K562 (cell line): ENCODE data around the gene GRK1. TPM values are rescaled to one million over a fixed set of nuclear protein-coding genes. Genes with fewer than 3 reads are reported as not detected.

ENCODE experiments used
- CTBP1 ChIP-seq: fragments of 450-650 bp; IDR thresholded peaks from 2 replicates; pipeline ENCODE4 v1.6.1; 2016; ENCODE audit warnings: borderline replicate concordance
- FOXJ3 ChIP-seq: sonication (generic); formaldehyde crosslinking; IDR thresholded peaks from 2 replicates; pipeline ENCODE4 v1.4.0; 2020; ENCODE audit warnings: mild to moderate bottlenecking, missing genetic modification reagents
- MAFG ChIP-seq: fragments of 450-650 bp; conservative IDR thresholded peaks from 2 replicates; pipeline ENCODE4 v1.6.1; 2016; ENCODE audit warnings: missing genetic modification characterization, missing compliant biosample characterization
- MBD2 ChIP-seq: sonication (generic); IDR thresholded peaks from 2 replicates; pipeline ENCODE4 v1.6.1; 2016; ENCODE audit warnings: low read depth, borderline replicate concordance
- PHF8 ChIP-seq: fragments of 200-600 bp; sonication (generic); IDR thresholded peaks from 2 replicates; pipeline ENCODE4 v1.6.1; 2012; ENCODE audit warnings: mixed run types, mild to moderate bottlenecking, inconsistent platforms, low read length, moderate library complexity, borderline replicate concordance
- RFX1 ChIP-seq: fragments of 450-650 bp; IDR thresholded peaks from 2 replicates; pipeline ENCODE4 v1.6.1; 2016; ENCODE audit warnings: mild to moderate bottlenecking, moderate library complexity
- TFAM ChIP-seq: fragments of 250-450 bp; sonication (Bioruptor Pico); conservative IDR thresholded peaks from 2 replicates; pipeline ENCODE4 v1.5.0; 2021; ENCODE audit warnings: mild to moderate bottlenecking, moderate library complexity
- polyA plus RNA-seq, 8 experiments: library from polyadenylated mRNA; depleted of rRNA in 4 of 8; stranded (reverse) in 5 of 8; unstranded in 3 of 8; fragments of >200 nt; fragmentation: Nextera tagmentation in 2 of 8; fragmentation: Illumina TruSeq in 1 of 8; extraction: Ambion mirVana in 2 of 8; extraction: Trizol in 1 of 8; gene quantifications; 2 replicates each; pipeline versions ENCODE4 v1.2.1 to v1.2.3, GENCODE V29; 2011 to 2014; ENCODE audit warnings: inconsistent platforms in 1 of 8, missing spikeins in 1 of 8
- total RNA-seq, 7 experiments: library from RNA; depleted of rRNA in 6 of 7; stranded (reverse); fragments of >200 nt in 6 of 7; fragmentation: Illumina TruSeq in 2 of 7; extraction: Trizol in 2 of 7; gene quantifications; 2 replicates each; pipeline versions ENCODE4 v1.2.1 to v1.2.3, GENCODE V29; 2011 to 2021; ENCODE audit warnings: low replicate concordance in 1 of 7
- TF ChIP-seq, protein P1 (sequence below): fragments of 450-650 bp; IDR thresholded peaks from 2 replicates; pipeline ENCODE4 v1.7.1; 2018; ENCODE audit warnings: mild to moderate bottlenecking, low read depth; ENCODE audit not compliant: partially characterized antibody
- TF ChIP-seq, protein P2 (sequence below): fragments of 450-650 bp; formaldehyde crosslinking; IDR thresholded peaks from 2 replicates; pipeline ENCODE4 v1.4.0; 2020; ENCODE audit warnings: mild to moderate bottlenecking
- TF ChIP-seq, protein P3 (sequence below): sonication (generic); formaldehyde crosslinking; IDR thresholded peaks from 2 replicates; pipeline ENCODE4 v1.8.0; 2022; ENCODE audit warnings: mild to moderate bottlenecking, missing genetic modification reagents
- TF ChIP-seq, protein P4 (sequence below): fragments of 450-650 bp; IDR thresholded peaks from 2 replicates; pipeline ENCODE4 v1.6.1; 2017; ENCODE audit warnings: antibody characterized with exemption
- TF ChIP-seq, protein P5 (sequence below): sonication (generic); formaldehyde crosslinking; IDR thresholded peaks from 2 replicates; pipeline ENCODE4 v1.8.0; 2022; ENCODE audit warnings: missing genetic modification reagents, mild to moderate bottlenecking, moderate library complexity, borderline replicate concordance
- TF ChIP-seq, protein P6 (sequence below): sonication (generic); formaldehyde crosslinking; IDR thresholded peaks from 2 replicates; pipeline ENCODE4 v1.9.0; 2022; ENCODE audit warnings: mild to moderate bottlenecking, missing genetic modification reagents

Gene GRK1
- total and polyA plus RNA-seq, 9 of the 15 experiments (the other 6 are each of a cell fraction or from before 2014, with no cell fraction given) = 0.09 TPM; not detected in 8

DNA sequence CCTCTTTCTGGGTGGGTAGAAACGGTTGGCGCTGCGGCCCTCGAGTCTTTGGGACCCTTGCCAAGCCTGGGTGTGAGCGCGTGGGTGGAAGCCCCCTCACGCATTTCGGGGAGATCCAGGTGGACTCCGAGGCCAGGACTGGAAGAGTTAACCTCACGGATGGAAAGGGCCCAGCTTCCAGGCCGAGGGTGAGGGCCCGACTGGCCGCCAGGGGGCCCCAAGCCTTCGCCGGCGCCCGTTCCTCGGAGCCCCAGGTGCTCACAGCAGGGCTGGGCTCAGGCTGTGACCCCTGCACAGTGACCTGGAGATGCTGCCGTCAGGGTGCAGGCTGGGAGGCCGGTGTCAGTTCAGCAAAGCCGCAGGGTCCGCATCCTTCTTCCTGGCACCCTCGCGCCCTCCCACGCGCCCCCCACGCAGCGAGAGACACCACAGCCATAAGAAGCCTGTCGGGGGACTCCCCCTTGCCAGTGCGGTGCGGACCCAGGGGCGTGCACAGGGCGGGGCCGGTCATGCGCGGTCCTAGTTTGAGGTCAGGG, 57.8 kb downstream of the GRK1 start (continued):
- TF ChIP-seq, protein P1, sequence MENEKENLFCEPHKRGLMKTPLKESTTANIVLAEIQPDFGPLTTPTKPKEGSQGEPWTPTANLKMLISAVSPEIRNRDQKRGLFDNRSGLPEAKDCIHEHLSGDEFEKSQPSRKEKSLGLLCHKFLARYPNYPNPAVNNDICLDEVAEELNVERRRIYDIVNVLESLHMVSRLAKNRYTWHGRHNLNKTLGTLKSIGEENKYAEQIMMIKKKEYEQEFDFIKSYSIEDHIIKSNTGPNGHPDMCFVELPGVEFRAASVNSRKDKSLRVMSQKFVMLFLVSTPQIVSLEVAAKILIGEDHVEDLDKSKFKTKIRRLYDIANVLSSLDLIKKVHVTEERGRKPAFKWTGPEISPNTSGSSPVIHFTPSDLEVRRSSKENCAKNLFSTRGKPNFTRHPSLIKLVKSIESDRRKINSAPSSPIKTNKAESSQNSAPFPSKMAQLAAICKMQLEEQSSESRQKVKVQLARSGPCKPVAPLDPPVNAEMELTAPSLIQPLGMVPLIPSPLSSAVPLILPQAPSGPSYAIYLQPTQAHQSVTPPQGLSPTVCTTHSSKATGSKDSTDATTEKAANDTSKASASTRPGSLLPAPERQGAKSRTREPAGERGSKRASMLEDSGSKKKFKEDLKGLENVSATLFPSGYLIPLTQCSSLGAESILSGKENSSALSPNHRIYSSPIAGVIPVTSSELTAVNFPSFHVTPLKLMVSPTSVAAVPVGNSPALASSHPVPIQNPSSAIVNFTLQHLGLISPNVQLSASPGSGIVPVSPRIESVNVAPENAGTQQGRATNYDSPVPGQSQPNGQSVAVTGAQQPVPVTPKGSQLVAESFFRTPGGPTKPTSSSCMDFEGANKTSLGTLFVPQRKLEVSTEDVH = no peak
- TF ChIP-seq PHF8 (peak; percentile 20; the same call in 1 of the 2 replicates), MBD2 (peak; percentile 90), CTBP1 (peak; percentile 70; the same call in 1 of the 2 replicates), MAFG (tag) (no peak), TFAM (CRISPR knock-in tag) (no peak), FOXJ3 (CRISPR knock-in tag) (no peak), RFX1 (no peak)
- TF ChIP-seq, protein P2, sequence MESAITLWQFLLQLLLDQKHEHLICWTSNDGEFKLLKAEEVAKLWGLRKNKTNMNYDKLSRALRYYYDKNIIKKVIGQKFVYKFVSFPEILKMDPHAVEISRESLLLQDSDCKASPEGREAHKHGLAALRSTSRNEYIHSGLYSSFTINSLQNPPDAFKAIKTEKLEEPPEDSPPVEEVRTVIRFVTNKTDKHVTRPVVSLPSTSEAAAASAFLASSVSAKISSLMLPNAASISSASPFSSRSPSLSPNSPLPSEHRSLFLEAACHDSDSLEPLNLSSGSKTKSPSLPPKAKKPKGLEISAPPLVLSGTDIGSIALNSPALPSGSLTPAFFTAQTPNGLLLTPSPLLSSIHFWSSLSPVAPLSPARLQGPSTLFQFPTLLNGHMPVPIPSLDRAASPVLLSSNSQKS (CRISPR knock-in tag) = no peak
- TF ChIP-seq, protein P3, sequence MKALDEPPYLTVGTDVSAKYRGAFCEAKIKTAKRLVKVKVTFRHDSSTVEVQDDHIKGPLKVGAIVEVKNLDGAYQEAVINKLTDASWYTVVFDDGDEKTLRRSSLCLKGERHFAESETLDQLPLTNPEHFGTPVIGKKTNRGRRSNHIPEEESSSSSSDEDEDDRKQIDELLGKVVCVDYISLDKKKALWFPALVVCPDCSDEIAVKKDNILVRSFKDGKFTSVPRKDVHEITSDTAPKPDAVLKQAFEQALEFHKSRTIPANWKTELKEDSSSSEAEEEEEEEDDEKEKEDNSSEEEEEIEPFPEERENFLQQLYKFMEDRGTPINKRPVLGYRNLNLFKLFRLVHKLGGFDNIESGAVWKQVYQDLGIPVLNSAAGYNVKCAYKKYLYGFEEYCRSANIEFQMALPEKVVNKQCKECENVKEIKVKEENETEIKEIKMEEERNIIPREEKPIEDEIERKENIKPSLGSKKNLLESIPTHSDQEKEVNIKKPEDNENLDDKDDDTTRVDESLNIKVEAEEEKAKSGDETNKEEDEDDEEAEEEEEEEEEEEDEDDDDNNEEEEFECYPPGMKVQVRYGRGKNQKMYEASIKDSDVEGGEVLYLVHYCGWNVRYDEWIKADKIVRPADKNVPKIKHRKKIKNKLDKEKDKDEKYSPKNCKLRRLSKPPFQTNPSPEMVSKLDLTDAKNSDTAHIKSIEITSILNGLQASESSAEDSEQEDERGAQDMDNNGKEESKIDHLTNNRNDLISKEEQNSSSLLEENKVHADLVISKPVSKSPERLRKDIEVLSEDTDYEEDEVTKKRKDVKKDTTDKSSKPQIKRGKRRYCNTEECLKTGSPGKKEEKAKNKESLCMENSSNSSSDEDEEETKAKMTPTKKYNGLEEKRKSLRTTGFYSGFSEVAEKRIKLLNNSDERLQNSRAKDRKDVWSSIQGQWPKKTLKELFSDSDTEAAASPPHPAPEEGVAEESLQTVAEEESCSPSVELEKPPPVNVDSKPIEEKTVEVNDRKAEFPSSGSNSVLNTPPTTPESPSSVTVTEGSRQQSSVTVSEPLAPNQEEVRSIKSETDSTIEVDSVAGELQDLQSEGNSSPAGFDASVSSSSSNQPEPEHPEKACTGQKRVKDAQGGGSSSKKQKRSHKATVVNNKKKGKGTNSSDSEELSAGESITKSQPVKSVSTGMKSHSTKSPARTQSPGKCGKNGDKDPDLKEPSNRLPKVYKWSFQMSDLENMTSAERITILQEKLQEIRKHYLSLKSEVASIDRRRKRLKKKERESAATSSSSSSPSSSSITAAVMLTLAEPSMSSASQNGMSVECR (CRISPR knock-in tag) = 0 out of 2 replicates have a peak, but pooled peaks have one; percentile 18
- TF ChIP-seq, protein P4, sequence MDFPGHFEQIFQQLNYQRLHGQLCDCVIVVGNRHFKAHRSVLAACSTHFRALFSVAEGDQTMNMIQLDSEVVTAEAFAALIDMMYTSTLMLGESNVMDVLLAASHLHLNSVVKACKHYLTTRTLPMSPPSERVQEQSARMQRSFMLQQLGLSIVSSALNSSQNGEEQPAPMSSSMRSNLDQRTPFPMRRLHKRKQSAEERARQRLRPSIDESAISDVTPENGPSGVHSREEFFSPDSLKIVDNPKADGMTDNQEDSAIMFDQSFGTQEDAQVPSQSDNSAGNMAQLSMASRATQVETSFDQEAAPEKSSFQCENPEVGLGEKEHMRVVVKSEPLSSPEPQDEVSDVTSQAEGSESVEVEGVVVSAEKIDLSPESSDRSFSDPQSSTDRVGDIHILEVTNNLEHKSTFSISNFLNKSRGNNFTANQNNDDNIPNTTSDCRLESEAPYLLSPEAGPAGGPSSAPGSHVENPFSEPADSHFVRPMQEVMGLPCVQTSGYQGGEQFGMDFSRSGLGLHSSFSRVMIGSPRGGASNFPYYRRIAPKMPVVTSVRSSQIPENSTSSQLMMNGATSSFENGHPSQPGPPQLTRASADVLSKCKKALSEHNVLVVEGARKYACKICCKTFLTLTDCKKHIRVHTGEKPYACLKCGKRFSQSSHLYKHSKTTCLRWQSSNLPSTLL = no peak
- TF ChIP-seq, protein P5, sequence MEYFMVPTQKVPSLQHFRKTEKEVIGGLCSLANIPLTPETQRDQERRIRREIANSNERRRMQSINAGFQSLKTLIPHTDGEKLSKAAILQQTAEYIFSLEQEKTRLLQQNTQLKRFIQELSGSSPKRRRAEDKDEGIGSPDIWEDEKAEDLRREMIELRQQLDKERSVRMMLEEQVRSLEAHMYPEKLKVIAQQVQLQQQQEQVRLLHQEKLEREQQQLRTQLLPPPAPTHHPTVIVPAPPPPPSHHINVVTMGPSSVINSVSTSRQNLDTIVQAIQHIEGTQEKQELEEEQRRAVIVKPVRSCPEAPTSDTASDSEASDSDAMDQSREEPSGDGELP (CRISPR knock-in tag) = peak; percentile 70; the same call in 1 of the 2 replicates
- TF ChIP-seq, protein P6, sequence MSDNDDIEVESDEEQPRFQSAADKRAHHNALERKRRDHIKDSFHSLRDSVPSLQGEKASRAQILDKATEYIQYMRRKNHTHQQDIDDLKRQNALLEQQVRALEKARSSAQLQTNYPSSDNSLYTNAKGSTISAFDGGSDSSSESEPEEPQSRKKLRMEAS (CRISPR knock-in tag) = no peak
